Renal pelvis (tissue), 4 donors: ENCODE results near the gene UNC5B. TPM values are rescaled to one million over a fixed set of nuclear protein-coding genes. Genes with fewer than 3 reads are reported as not detected.
"Not testable (repeated sequence)": the region's sequence is repeated elsewhere in the genome, so short reads cannot be mapped to it uniquely, and the experiment has no call there.

ENCODE experiments used
- DNase-seq: peaks from one replicate; pipeline ENCODE4 v3.0.0-alpha.2; 2013
- polyA plus RNA-seq, 3 donors: library from polyadenylated mRNA; unstranded; fragments of 120-200 nt; gene quantifications; one replicate each; pipeline ENCODE4 v1.2.1, GENCODE V29; 2013; ENCODE audit not compliant: insufficient read length in 3 of 3

The UNC5B gene
- polyA plus RNA-seq, 3 donors: 41.4 to 57.0 (median 50.2) TPM

DNA sequence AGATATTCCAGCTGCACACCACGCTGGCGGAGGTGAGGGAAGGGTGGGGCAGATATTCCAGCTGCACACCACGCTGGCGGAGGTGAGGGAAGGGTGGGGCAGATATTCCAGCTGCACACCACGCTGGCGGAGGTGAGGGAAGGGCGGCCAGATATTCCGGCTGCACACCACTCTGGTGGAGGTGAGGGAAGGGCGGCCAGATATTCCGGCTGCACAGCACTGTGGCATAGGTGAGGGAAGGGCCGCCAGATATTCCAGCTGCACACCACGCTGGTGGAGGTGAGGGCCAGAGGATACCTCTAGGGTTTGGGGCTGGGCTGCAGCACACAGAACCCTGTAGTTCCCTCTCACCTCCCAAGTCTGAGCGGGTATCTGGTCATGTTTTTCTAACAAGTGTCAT, 84.4 kb downstream of the UNC5B start:
- DNase-seq: not testable (repeated sequence)

DNA sequence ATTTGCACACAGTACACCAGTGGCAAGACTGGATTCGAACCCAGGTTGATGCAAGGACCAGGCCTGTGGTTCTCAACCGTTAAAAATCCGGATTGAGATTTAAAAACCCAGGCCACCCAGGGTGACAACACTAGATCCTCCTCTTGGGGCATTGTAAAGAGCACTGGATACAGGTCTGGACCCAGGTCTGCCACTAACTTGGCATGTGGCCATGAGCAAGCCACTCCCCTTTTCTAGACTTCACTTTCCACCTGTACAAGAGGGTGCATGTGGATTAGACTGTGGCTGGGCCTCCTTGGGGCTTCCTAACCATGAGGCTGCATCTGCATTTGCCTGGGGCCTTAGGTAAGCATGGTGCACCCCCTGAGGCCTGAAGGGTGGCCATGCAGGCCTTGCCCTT, 85.0 kb downstream of the UNC5B start:
- no peak for DNase-seq

DNA sequence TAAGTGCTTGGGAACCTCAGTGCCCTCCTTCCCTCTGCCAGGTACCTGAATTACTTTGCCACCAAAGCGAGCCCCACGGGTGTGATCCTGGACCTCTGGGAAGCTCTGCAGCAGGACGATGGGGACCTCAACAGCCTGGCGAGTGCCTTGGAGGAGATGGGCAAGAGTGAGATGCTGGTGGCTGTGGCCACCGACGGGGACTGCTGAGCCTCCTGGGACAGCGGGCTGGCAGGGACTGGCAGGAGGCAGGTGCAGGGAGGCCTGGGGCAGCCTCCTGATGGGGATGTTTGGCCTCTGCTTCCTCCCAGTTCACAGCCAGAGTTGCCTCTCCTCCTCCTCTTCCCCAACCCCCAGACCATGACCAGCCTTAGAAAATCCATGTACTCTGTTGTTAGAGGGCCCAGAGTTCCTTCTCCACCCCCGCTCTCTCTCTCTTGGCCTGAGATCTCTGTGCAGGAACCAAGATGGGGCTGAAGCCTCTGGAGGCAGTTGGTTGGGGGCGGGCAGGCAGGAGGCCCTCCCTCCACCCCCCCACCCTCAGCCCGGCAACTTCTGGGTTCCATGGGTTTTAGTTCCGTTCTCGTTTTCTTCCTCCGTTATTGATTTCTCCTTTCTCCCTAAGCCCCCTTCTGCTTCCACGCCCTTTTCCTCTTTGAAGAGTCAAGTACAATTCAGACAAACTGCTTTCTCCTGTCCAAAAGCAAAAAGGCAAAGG, 86.9 kb downstream of the UNC5B start:
- DNase-seq: no peak

DNA sequence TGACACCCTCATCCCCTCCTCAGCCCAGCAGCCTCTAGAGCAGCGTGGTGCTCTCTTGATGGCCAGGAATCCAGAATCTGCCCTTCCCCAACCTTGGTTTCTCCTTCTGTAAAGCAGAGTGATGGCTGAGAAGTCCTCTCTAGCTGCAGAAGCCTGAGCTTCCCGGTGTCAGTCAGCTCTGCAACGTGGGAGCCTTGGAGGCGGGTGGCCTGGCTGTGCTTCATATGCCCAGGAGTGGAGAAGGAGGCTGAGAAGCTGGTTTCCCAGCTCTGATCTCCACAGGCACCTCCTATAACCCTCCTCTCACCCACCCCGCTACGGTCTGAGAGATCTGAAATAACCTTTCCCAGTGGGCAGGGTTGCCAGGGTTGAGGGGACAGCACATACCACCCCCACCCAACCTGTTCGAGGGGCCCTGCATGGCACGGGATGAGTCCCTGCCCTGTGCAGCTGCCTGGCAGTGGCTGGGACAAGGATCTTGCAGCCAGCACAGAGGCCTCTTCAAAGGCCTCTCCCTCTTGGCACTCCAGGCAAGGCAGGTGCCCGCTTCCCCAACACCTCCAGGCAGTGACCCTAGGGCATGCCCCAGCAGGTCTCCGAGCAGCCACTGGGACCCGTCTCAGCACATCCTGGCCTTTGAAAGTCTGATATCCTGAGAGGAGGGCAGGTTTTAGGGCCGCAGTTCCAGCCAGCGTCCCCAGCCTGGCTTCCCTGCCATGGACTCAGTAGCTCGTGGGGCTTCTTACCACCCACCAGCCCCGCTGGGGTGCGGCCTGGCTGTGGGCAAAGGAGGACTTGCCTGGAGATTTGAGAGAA, 88.4 kb downstream of the UNC5B start:
- no peak for DNase-seq

DNA sequence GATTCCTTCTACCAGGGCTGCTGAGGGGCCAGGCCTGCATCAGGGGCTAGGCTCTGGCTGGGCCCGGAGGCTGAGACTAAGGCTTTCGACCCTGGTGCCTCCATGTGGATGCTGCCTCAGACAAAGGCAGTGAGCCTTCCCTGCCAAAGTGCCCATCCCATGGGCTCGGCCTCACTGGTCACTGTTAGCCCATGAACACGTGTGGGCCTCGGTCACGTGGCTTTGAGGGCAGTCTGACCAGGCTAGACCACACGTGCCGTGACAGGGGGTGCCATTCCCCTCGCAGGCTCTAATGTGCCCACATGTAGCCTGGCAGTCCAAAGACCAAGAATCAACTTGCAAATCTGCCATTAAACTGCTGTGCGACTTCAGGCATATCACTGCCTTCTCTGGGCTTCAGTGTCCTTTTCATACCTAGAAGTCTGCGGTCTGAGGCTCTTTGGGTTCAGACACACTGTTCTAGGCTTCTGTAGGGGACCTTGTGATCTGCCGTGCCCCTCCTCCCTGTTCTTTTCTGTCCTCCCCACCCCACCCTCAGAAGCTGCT, 89.1 kb downstream of the UNC5B start:
- no peak for DNase-seq

DNA sequence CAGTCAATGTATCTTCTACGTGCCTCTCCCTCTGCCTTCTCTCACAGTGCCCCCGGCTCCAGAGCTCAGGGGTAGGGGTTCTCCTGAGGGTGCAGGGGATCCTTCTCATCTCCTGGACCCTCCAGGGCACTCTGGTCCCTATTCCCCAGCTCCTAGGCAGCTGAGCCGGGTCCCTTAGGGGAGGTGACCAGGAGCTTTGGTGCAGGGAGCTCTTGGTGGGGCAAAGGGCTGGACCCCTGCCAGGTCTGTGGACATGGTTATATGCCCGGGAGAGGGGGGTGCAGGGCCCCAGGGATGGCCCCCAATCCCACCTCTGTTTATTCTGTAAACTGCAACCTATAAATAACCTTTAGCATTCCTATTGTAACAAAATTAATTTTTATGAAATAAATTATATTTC, 90.1 kb downstream of the UNC5B start:
- no peak for DNase-seq

DNA sequence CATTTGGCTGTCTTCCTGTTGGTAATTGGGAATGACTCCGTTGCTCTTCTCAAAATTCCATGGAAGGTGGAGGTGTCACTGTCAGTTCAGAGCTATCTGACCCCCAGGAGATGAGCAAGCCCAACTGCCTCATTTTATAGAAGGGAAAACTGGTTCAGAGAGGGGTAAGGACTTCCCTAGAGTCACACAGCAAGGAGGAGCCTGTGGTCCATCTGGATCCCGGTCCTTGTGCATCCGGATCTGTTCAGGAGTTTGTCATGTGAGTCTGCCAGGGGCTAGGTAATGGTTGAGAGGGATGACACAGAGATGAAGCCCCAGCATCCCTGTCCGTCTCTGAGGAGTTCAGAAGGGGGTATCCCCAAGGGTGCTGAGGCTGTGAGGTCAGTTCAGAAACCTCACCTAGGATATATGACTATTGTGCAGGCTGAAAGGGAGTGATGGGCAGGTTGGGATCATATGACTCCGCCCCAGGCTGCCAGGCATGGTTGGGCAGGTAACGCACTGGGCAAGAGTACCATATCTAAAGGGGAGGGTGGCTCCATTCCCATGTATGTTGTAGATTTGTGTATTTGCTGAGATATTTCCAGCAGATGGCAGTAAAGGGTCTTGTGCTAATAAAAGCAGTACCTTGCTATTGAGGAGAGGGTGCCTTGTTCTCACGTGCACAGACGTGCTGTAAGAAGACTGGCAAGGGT, 90.7 kb downstream of the UNC5B start:
- peak; percentile 60 for DNase-seq

DNA sequence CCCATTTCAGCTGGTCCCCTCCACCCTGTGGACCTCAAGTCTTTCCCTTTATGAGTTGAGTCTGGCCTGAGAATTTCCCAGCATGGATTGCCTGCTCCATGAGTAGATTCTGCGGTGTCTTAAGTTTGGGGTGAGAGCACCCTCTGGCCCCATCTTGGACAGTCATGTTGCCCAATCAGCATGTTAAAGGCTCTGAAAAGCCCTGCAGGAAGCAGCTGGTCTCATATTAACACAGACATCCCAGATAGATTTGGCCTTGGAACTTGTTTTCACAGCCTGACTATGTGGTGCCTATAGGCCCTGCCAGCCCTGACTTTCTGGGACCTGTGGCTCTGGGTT, 91.2 kb downstream of the UNC5B start:
- no peak for DNase-seq

DNA sequence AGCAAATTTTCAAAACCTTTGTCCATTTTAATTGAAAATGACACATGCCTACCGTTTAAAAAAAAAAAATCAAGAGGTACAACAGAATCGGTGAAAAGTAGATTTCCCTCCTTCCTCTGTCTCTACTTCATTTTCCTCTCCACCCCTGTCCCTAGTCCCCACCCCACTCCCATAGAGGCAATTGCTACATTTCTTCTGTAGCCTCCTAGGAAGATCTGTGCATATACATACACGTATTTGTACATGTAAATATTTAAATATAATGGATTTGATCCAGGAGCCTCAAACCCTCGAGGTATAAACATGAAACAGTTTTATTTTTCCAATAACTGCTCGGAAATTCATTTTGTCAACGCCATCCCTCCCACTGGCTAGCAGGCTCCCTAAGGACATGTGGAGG, 92.5 kb downstream of the UNC5B start:
- no peak for DNase-seq

DNA sequence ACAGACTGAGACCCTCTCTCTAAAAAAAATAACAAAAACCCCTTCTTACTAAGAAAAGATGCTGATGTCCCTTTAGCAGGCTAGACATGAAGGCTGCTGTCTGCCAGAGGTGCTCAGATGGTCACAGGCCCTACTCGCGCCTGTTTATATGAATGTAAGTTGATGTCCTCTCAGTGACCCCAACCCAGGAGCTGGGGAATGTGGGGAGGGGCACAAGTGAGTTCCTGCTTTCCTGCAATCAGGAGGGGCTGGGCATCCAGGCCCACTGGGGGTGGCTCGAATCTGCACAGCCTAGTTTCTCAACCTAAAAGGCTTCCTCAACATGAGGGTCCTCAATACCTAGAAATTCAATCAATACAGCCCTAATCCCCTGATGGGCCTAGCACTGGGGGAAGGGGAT, 94.6 kb downstream of the UNC5B start:
- no peak for DNase-seq

DNA sequence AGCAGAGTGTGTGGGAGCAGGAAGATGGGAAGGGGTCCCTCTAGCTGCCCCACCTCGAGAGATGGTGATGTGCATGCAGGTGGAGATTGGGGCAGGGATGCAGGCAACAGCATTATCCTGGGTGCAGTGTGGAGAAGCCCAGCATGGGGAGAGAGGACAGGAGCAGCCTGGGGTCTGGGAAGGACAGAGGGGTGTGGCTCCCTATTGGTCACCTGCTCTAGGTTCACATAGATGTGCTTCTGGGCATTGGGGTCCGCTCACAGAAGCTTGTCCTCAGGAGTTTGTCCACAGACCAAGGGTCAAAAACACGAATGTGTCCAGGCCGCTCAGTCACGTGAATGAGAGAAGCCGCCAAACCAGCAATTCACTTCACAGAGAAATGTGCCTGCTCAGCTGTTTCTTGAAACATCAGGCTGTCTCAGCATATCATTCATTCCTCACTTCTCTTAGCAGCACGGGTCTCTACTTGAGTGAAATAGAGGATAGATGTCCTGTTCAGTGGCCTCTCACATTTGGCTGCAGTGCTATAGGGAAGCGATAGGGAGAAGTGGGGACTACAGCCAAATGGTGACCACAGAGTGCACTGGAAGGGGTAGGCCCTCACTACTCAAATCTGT, 95.2 kb downstream of the UNC5B start:
- DNase-seq: no peak

DNA sequence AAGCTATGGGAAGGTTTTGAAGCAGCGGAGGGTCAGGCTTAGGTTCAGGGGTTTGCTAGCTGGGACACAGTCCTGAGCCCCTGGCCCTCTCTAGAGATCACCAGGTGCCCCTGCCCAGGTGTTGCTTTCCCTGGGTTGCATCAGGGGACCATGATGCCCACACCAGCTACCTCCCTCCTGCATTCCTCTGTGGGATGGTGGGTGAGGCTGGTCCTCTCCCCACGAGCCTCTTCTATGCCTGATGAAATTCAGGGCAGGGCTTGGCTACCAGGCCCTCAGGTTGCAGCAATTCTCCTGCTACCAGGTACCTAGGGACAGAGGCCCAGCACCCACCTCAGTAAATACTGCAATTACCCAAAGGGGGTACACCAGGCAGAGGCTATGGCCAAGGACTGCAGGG, 95.9 kb downstream of the UNC5B start:
- no peak for DNase-seq

DNA sequence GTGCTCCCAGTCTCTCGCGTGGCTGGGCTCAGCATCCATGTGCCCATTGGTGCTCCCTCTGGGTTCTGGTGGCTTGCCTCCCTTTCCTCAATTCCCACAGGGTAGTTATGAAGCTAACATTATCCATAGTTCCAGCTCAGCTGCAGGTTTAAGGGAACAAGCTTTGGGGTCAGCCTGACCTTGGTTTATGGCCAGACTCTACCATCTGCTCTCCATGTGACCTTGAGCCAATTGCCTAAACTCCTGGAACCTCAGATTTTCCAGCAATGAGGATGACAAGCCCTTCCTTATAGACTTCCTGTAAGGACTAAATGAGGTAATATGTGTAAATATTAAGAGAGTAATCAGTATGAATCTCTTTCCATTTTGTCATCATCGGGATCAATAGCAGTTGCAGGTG, 96.6 kb downstream of the UNC5B start:
- DNase-seq: no peak

DNA sequence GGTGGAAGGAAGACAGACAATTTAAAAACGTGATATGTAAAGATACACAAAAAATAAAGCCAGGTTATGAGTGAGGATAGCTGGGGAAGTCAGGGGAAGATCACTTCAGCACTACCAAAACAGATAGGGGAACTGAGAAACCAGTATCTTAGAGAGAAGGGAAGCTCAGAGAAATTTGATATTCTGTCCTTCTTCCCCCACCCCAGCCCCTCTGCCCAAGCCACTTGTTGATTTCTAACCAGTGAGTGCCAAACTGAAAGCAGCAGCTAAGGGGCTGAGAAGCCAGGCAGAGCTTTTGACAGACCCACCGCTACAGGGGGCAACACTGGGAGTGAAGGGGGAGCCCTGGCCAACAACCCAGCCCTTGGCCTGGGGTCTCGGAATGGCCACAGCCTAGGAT, 97.5 kb downstream of the UNC5B start:
- no peak for DNase-seq

DNA sequence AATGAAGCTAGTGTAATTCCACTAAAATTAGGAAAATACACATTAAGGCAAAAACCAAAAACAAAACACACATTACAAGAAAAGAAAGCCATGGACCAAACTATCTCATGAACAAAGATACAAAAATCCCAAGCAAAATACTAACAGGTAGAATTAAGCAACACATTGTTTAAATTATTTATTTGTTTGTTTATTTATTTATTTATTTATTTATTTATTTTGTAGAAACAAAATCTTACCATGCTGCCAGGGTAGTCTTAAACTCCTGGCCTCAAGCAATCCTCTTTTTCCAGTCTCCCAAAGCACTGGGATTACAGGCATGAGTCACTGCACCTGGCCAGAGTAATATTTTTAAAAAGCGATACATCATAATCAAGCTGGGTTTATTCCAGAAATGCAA, 99.8 kb downstream of the UNC5B start:
- DNase-seq: no peak

DNA sequence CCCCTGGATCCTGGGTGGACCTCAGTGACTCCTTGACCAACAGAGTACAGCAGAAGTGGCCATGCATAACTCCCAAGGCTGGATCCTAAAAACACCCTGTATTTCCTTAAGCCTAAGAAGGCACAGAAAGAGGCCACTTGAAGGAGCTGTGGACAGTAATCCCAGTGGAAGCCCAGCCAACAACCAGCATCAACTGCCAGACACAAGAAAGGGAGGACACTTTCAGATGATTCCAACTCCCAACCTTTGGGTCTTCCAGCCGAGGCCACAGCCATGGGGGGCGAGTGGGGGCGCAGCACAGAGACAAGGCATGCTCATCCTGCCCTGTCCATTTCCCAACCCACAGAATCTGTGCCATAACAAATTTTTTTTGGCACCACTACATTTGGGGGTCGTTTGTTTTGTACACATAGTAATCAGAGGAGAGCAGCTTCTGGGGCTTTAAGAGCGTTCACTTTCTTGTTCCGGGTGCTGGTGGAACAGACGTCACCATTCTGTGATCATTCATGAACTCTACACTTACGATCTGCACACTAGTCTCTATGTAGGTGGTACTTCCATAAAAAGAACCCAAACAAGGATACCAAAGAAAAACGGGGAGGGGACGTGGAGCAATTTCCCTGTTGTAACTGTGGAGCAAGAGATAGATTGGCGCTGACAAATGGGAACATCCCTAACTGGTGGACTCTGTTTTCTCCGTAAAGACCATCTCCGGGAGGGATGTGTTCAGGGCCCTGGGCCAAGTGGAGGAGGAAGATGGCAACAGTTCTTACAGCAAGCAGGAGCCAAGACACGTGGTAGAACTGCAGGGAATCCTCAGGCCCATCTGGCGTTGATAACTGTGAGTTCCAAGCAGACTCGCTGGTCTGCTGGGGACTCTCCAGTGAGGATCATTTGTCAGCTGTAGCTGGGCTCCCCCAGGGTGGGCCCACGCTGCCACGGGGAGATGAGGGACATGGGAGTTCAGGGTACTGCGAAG, 100.7 kb downstream of the UNC5B start:
- no peak for DNase-seq

DNA sequence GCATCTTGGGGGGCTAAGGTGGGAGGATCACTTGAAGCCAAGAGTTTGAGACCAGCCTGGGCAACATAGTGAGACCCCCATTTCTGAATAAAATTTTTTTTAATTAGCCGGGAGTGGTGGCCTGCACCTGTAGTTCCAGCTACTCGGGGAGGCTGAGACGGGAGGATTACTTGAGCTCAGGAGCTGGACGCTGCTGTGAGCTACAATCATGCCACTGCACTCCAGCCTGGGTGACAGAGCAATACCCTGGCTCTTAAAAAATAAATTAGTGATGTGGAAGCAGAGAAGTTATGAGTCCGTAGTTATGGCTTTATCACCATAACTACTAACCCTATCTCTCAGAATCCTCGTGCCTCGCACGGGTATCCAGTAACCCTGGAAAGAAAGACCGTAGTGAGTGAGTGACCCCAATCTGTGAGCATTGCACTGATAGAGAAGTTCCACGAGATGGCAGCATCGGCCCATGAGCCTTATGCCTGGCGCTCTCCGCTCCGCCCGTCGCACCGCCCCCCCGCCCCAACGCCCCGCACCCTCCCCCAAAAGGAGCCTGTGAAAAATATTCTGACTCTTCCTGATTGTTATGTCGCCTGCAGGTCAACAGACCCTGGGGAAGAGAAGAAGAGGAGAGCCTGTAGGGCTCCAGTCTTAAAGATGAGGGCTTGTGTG, 101.8 kb downstream of the UNC5B start:
- no peak for DNase-seq

DNA sequence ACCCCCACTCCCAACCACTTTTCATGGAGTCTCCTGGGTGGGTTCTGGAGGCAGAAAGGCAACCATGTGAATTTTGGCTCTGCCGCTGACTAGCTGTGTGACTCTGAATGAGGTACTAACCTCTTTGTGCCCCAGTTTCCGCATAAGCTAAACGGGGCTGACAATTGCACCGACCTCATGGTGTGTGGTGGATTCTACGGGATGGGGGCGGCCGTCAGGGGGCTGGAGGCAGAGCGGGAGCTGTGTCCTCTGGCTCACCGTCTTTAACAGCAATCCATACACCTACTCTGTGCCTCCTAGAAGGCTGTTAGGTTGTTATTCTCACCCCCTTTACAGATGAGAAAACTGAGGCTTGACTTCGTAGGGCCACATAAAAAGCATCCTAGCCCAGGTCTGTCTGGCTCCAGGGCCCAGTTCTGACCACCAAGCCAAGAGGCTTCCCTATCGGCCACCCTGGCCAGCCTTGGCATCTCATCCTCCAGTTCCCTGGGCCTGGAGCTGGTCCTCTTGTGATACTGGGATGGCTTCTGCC, 102.4 kb downstream of the UNC5B start:
- no peak for DNase-seq

DNA sequence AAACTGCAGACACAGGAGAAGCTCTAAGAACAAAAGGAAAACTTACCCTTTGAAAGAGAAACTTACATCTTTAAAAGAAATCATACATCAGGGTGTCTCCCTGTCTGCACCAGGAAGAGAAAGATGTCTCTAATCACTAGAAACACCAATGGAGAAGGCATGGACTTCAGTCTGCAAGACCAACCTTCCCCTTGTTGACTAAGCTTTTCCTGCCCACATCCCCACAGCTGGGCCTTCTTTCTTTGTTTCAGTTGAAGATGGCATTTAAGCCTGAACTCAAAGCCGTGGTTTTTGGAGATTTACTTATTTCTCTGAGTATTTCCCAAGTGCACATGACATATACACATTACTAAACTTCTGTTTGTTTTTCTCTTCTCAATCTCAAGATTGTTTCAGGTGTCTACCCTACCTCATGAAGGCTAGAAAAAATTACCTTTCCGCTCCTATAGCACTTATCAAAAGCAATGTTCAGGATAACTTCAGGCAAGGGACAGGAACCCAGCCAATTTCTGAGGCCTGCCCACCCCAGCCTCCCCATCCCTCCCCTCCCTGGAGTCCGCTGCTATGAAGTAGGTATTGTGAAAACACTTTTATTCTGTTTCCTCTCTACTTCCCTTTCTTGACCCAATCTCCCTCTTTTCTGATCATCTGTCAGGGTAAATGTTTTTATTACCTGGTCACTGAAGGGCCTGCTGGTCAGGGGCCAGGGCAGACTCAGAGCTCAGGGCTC, 103.9 kb downstream of the UNC5B start:
- DNase-seq: no peak

DNA sequence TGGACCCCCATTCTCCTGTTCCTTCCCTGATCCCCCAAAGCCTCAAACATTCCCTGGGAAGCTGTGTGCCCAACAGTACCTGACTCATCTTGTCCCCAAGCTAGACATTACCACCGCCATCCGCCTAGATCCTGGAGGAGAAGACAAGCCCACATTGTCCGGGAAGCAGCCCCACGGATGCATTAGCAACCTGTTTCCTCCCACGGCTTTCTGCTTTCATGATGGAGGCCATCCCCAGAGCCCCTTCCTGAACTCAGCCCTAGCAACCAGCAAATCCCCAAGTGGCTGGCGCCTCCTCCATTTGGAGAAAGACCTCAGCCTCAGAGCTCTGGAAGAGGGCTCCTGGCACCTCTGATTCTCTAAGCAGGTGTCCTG, 104.4 kb downstream of the UNC5B start:
- no peak for DNase-seq
